NOMO-1 treated with dmso at 0.1 percent for 144 hours (cell line): Measurements from ENCODE around the gene KCNMA1.
"Not testable (repeated sequence)": the region's sequence is repeated elsewhere in the genome, so short reads cannot be mapped to it uniquely, and the experiment has no call there.

Experiments used
- DNase-seq: peaks from one replicate; lab custom pipeline; 2025; ENCODE audit not compliant: unreplicated experiment; lab: John Stamatoyannopoulos, UW

KCNMA1 gene

DNA sequence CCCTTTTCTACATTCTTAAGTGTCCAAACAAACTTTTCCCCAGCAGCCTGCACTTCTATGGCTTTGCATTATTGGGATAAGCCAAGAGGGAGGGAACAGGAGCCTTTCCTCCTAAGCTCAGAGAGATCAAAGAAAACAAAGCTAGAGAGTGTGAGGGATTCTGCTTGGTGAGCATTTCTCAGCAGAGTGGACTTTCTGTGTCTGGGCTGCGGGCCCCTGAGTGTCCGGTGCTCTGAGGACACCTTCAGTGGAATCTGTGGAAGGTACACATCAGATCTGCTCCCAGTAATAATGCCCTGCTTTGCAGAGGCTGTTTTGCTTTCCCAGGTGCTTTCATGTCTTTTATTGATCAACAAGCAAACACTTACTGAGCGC, 50.2 kb downstream of the KCNMA1 start:
- no peak for DNase-seq

DNA sequence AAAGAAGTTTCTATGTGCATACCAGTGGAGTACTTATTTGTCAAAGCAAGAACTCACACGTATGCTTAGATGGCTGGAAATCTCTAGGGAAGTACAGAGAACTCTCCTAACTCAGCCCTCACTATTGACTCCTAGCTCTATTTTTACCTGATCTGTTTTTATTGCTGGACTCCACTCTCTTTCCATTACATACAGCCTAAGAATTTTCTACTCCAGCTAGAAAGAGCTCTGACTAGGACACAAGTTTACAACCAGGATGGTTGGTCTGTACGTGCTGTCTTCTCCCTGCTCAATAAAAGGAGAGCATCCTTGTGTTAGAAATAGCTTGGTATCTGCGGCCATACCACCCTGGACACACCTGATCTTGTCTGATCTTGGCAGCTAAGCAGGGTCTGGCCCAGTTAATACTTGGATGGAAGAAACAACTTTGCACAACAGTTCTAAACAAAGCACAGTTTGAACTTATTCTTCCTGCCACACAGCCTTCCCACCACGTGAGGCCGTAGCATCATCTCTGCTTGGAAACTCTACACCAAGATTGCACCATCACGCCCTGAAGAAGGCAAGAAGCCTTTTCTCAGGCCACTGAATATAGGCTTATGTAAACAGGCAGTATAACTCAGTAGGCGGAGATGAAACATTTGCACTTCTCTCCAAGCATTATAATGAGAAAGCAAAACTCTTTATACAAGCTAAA, 50.7 kb downstream of the KCNMA1 start:
- no peak for DNase-seq

DNA sequence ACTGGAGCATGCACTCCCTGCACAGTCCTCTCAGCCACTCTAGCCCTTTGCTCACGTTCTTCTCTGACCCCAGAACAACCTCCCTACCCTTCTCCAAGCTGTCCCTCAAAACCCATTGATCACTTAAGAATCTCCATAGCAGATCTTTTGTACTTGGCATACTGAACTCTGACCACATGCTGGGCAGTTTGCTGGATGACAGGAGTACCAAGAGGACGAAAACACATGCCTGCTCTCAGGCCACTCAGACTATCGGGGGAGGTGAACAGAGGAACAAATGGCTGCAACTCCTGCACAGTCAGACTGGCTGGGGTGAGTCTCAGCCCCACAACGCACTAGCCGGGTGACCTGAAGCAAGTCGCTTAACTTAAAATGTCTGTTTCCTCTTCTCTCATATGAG, 52.7 kb downstream of the KCNMA1 start:
- DNase-seq, result no peak

DNA sequence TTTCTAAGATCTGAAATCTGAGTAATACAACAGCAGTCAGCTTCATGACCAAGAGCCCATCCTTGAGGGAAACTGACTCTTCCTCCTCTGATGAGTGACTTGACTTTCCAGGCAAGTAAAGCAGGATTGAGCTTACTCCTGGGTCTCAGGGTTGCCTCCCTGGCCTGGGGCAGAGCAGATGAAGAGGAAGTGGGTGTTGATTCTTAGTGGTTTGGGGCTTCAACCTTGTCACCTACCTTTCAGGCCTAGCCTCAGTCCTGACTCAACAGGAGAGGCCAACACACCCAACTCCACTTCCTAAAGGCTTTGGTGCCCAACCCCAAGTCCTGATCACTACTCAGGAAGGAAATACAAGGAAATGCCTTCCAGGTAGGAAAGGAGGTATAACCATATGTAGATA, 54.1 kb downstream of the KCNMA1 start:
- DNase-seq, result no peak

DNA sequence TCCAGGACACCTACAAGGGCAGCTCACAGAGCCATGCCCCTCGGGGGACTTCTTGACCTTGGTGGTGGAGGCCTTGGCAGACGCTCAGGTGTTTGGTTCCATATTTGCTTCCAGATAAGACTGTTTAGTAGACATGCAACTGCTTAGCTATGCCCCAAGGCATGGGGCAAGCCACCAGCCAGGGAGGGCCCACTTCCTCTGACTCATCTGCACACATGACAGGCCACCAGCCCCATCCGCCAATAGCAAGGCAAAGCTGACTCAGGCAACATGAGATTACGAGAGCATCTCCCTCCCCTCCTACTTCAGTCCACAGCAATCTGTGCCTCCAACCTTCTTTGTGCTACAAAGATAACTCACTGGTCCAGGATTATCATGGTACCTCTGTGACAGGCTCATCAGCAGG, 54.9 kb downstream of the KCNMA1 start:
- DNase-seq, result peak; percentile 64

DNA sequence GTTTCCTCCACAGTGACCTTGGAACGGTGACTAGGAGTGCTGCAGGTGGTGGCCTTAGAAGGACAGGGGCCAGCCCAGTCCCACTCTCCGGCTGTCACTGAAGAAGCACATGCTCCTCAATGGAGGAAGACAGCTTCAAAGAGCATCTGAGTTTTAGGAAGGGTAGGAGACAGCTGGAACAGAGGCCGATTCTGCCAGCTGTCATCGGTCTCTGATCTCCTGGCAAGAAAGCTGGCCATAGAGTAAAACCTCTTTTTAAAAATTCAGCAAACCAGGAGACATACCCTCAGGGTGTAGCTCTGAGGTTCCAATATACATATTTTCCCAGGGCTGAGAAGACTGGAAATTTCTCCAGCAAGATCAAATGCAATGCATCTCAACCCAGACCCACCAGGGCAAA, 55.9 kb downstream of the KCNMA1 start:
- no peak for DNase-seq

DNA sequence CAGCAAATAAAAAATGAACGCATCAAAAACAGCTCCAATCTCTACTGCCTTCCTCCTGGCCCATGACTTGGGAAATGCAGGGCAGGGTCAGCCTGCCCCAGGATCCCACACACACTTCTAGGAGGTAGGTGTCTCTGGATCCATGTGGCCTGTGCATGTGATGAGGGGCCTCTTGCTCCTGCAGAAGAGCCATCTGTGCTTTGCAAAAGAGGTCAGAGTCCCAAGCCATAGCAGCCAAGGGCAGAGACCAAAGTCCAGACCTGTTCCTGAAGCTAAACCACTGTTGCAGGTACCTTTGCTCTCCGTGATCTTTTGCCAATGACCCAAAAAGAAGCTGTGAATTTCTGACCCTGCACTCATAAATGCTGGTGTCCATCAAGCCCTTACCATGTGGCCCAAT, 57.1 kb downstream of the KCNMA1 start:
- no peak for DNase-seq

DNA sequence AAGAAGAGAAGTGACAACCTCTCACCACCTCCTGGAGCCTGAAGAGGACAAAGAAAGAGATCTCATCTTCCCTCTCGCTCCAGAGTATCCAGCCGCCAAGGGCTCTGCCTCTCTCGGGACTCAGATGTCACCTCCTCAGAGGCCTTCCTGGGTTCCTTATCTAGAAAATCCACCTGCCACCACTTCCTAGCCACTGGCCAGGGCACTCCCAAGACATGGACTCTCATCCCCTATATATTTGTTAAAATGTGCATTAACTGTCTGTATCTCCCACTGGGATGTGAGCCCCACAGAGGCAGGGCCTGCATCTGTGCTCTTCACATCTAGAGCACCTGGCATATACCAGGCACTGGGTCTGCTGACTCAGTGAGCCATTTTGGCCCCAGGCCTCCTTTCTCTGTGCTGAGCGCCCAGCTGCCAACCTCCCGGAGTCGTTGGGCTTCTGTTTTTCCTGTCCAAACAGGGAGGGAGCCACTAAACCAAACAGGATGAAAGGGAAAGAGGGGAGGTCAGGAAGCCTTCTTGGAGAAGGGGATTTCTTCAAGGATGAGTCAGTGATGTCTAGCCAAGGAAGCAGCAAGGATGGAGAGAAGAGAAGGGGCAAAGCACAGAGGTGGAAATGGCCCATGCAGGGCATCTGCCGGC, 58.9 kb downstream of the KCNMA1 start:
- no peak for DNase-seq

DNA sequence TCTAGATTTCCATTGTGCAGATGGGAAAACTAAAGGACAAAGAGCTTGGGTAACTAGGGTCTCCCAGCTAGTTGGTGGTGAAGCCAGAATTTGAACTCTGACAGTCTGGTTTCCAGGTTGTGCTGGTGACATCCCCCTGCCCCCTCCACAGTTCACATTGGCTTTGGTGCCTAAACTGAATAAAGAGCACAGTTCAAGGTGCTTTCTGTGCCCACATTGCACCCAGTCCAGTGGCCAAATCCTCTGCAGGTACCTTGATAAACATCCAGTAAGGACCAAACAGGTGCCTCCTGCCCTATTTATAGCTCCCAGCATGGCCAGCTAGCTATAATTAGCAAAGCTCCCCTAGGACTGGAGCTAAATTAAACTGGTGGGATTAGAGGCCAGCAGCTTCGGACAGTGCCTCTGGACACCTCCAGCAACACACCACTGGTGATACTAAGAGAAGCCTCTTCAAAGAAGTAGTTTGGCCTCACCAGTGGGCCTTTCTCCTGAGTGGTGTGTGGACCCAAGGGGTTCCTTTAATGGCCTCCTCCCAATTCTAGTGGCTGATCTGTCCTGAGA, 59.9 kb downstream of the KCNMA1 start:
- no peak for DNase-seq

DNA sequence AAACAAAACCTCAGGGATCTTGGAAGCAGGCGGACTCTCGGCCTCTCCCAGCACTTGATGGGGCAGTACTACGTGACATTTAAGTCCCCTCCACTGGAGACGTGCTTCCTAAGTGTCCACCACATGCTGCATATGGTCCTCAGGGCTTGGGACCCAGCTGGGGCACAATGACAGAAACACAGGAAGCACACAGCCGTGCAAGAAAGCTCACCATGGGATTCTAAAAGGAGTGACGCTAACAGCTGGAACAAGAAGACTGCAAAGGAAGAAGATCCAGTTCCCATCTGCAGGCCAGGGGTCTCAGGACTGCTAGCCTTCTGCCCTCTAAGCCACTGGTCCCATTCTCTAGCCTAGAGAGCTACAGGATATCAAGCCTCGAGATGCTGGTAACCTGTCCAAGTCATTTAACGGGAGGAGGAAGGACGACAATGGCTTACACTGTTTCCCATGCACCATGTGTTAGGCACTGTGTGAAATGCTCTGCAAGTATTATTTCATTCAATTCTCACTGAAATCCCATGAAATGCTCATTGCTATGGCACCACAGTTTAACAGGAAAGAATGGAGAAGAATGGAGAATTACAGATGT, 61.1 kb downstream of the KCNMA1 start:
- no peak for DNase-seq

DNA sequence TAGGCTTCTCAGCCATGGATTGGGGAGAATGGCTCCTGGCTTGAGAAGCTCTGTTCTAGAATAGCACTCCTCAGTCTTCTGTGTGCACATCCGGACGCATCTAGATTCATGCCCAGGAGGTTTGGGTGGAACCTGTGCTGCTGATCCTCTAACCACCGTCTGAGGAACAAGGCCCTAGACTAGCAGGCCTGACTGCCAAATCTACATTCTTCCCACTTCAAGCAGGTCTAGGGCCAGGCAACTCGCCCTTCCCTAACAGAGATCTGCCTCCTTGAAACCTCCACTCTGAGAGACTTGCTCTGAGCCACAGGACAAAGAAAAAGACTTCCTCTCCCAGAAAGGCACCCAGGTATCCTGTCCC, 61.6 kb downstream of the KCNMA1 start:
- DNase-seq, result no peak

DNA sequence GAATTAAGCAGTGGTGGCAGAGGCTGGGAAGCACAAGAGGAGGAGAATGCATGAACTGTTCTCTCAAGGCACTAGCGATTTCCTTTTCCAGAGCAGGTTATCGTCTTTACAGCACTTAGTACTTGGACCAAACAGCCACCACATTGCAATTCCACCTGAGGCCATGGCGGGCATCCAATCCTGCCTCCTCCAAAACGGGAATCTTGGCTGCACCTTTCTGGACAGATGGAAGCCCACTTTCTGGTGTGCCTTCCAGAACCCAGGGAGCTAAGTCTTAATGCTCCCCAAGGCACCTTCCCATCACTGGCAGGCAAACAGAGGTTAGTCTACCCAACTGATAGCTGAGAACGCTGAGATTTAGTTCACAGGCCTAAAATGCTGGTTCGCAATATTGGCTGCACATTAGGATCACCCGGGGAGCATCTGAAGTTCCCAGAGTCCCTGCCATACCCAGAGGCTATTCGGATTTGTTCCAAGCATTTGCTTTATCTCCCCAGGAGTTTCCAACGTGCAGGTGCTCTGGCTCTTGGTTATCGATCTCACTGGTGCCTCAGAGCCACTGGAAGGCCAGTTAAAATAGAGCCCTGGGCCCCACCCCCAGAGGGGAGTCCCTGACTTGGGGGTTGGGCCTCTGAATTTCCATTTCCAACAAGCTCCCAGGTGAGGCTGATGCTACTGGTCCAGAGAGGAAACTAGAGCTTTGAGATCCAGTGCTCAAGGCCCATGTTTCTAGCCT, 62.2 kb downstream of the KCNMA1 start:
- DNase-seq, result no peak

DNA sequence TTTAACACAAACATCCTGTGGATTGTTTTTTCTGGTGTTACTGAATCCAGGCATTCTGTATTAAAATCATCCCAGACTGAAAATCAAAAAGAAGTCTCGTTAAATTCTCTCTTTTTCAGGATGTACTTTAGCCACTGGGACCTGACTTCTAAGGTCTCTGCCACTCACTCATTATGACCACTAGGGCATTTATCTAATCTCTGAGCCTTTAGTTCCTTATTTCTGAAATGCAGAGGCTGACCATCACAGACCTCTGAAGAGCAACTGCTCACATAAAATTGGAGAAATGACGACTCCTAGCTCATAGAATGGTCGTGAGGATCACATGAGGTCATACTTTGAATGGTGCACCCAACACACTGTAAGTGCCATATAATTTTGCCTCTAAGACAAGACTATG, 63.2 kb downstream of the KCNMA1 start:
- no peak for DNase-seq

DNA sequence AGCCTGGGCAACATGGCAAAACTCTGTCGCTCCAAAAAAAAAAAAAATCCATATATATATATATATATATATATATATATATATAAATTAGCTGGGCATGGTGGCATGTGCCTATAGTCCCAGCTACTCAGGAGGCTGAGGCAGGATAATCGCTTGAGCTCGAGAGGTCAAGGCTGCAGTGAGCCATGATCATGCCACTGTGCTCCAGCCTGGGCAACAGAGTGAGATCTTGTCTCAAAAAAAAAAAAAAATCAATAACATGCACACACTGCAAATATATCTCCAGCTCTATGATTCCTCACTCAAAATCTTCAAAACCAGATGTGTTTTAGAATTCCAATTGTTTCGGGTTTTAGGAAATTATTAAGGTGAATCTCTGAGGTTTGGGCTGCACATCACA, 65.1 kb downstream of the KCNMA1 start:
- DNase-seq, result not testable (repeated sequence)

DNA sequence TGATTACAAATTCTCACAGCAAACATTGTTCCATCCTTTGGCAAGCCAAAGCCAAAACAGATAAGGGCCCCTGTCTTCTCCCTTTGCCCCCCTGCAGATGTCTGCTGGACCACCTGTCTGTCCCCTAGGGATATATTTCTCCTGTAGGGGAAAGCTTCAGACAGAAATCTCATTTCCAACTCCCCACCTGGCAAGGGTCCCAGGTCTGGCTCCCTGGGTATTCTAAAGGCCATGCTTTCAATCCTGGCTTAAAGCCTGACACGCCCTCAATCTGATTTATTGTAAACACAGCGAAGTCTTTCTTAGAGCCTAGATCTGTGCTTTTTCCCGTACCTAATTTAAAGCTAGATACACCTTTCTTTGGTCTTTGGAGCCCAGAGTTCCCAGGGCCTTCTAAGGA, 66.1 kb downstream of the KCNMA1 start:
- DNase-seq, result no peak

DNA sequence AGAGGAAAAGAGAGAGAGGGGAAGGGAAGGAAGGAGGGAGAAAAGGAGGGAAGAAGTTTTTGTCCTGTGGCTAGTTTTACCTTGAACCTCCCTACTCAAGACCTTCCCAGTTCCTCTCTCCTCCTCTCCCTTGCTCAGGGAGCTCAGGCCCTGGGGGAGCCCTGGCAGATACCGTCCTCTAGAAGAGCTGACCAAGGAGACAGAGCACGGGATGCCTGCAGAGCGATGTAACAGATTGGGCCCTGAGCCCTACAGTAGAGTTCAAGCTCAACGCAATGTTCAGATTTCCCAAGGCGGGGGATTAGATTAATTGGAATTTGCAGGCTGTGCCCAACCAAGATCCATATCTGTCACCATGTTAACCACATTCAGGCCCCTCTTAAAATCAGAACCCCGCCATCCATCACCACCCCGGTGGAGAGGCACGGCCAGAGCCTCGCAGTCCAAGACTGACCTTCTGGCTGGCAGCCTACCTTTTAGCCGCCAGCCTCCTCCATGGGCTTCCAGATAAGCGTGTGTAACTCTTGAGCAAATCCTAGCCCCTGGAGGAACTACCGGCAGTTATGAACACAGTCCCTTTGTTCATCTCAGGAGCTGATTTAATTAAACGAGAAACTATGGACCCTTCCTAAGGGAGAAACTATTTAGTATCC, 70.6 kb downstream of the KCNMA1 start:
- no peak for DNase-seq

DNA sequence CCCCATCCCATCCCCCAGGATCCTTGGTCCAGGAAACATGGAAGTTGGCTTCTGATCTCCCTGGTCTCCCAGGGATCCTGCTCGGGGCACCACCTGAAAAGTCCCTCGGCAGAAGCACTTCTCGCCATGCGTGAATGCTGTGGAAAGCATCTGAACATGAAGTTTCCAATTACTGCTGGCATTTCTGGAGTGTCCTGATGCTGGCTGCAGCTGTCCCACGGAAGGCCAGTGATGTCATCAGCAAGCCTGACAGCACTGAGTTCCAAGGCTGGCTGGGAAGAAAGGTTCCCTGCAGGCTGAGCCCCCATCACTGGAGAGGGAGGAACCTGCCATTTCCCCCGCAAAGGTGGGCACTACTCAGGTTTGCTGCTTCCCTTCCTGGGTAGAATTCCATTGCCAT, 71.4 kb downstream of the KCNMA1 start:
- DNase-seq, result no peak

DNA sequence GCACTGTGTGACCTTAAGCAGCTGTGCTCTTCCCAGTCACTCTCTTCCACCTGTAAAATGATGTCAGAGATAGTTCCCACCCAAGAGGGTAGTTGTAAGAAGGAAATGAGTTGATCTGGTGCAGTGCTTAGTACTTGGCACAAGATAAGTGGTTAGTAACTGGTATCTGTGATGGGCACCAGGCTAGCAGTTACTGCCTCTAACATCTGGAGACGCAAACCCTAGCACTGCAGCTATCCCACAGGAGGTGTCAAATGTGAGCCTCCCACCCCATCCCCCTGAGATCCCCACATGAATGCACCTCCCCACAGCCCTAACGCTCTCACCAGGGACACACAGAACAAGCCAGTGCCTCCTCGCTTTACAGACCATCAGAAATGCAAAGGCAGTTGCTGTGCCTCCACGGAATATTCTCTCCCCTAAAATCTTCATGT, 72.0 kb downstream of the KCNMA1 start:
- no peak for DNase-seq

DNA sequence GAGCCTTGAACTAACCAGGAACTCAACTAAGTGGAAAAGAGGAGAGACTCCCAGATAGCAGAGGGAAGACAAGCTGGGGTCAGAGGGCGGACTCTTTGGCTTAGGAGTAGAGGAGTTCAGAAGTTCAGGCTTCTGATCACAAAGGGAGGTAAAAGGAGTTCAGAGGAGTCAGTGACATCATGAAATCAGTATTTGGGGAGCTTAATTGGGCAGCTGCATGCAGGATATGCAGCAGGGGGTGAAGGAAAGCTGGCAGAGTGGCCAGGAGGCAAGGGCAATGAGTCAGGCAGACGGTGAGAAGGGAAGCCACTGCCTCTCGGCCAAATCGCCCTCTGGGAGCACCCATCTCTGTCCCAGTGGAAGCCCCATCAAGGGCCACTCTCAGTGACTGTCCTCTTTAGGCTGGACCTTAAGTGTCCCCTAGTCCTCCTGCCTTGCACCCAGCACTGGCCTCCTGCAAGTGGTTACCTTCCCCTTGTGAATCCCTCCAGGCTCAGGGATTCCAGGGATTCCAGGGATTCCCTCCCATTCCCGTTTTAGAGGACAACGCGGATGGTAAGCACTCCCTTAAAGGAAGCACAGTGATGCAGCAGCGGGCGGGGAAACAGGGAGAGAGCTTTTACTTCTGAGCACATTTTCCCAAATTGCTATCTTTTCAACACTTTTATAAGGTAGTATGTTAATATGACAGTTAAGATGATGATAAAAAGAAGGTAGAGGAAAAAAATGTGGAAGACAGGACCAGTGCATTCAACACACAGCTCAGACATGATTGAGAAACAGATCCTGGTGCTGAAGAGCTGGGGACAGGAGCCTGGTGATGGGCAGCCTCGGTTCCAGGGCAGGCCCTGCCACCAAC, 72.6 kb downstream of the KCNMA1 start:
- no peak for DNase-seq

DNA sequence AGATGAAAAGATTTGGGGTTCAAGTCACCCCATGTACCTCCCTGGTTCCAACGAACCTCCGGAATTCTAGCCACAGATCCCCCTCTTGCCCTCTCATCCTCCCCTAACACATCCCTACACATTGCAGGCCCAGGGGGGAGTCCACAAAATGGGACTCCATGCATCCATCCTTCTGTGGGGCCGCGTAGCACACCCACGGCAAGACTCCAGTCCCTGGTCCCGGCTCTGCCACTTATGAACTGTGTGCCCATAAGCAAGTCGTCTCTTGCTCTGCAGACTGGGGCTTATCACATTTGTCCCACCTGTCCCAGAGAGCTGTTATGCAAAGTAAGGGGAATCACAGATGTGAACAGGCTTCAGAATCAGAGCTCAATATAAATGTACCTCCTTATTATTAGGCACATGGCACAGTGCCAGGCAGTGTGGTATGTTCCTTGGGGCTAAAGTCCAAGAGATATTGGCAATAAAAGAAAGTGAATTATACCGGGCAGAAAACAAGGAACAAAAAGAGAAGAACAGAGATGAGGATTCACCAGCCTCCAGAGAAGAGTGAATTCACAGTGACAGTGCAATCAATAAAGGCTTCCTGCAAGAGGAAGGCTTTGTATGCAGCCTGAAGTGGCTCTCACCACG, 73.9 kb downstream of the KCNMA1 start:
- no peak for DNase-seq
